Breast epithelium (tissue), 3 donors: Measurements from ENCODE around the gene ZFP14.

Experiments used
- CTCF ChIP-seq, 3 donors: fragments of 450-650 bp; IDR thresholded peaks; one replicate each; pipeline ENCODE4 v1.5.1; 2016 to 2017; ENCODE audit warnings: antibody characterized with exemption in 3 of 3, mild to moderate bottlenecking in 3 of 3, moderate library complexity in 3 of 3
- POLR2A ChIP-seq: fragments of 450-650 bp; IDR thresholded peaks from one replicate; pipeline ENCODE4 v1.6.1; 2016; ENCODE audit warnings: antibody characterized with exemption, mild to moderate bottlenecking, moderate library complexity
- POLR2AphosphoS5 ChIP-seq, 3 donors: sonication (generic); formaldehyde crosslinking; IDR thresholded peaks; one replicate each; pipeline ENCODE4 v1.6.1; 2017; ENCODE audit warnings: antibody characterized with exemption in 3 of 3

GRCh38 chr19:36423925-36424324 is 44.9 kb upstream of the ZFP14 start:
- no peak for TF ChIP-seq CTCF (IDR thresholded peaks at IDR 0.05)
- no peak for TF ChIP-seq POLR2A
- no peak for TF ChIP-seq POLR2AphosphoS5 (IDR thresholded peaks at IDR 0.05)
